ENCODE data around the gene PSME3. TPM values are rescaled to one million over a fixed set of nuclear protein-coding genes. Genes with fewer than 3 reads are reported as not detected.

Gene PSME3
- total RNA-seq, 1 experiment from 2014 or later, result 163 TPM

DNA sequence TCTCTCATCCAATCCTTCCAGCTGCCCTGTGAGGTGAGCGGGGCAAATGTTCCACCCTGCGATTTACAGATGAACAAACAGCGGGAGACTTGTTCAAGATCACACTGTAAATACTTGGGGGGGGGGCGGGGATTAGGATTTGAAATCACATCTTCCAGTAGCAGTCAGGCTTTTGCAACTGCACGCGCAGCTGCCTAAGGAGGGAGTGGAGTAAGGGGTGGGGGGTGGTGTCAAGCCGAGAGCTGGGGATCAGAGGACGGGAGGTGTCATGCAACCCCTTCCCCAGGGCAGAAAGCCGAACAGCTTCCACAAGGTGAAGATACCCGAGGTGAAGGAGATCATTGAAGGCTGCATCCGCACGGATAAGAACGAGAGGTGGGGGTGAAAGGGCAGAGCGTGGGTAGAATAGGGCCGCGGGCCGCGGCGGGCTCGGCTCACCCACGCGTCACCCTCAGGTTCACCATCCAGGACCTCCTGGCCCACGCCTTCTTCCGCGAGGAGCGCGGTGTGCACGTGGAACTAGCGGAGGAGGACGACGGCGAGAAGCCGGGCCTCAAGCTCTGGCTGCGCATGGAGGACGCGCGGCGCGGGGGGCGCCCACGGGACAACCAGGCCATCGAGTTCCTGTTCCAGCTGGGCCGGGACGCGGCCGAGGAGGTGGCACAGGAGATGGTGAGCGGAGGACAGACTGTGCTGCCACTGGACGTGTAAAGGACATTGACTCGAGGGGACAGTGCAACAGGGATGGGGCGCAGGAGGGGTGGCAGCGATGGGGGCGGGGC, 48.2 kb upstream of the PSME3 start:
- Histone ChIP-seq H3K27ac (ENCODE audit: low read depth, low read length) (no peak overlapping the region), H3K36me3 (ENCODE audit: control insufficient read depth in 1 of 2, insufficient read depth in 2 of 2, low read length in 2 of 2) (no peaks in the 10 kb centered on the region), H3K4me3 (replicated peaks in 1 of 2; ENCODE audit: low read depth in 1 of 2, low read length in 2 of 2) (no peak overlapping the region), H3K9me3 (ENCODE audit: control insufficient read depth in 1 of 2, insufficient read depth in 1 of 2, low read depth in 1 of 2, low read length in 2 of 2) (no peaks in the 10 kb centered on the region), H3K4me1 (ENCODE audit: control insufficient read depth in 1 of 2, insufficient read depth in 2 of 2, low read length in 2 of 2) (peaks cover 3 to 20% of the 10 kb centered on the region in 2 experiments; a peak in 3 of 4 replicates), H2AFZ (ENCODE audit: low read depth, low read length, poor library complexity, severe bottlenecking) (no peak overlapping the region), H3K27me3 (ENCODE audit: insufficient read depth, low read length) (no peaks in the 10 kb centered on the region), H3K4me2 (ENCODE audit: low read length) (no peak overlapping the region), H3K79me2 (ENCODE audit: insufficient read depth, low read length) (no peaks in the 10 kb centered on the region), H3K9ac (ENCODE audit: low read length) (no peak overlapping the region), H3K9me2 (ENCODE audit: insufficient read depth) (no peaks in the 10 kb centered on the region), H4K20me1 (ENCODE audit: insufficient read depth) (no peaks in the 10 kb centered on the region)
- no peak for ATAC-seq
- DNase-seq (ENCODE audit: low read depth, low spot score), result no peak
- POLR2A ChIA-PET, result no interaction called here
- TF ChIP-seq CEBPB (IDR thresholded peaks at IDR 0.05; ENCODE audit: low read depth) (no peak), FOSL1 (IDR thresholded peaks at IDR 0.05; ENCODE audit: low read depth) (no peak), TCF7L2 (IDR thresholded peaks at IDR 0.05; ENCODE audit: borderline replicate concordance, extremely low read depth, insufficient read depth, insufficient read length) (no peak)
- intact Hi-C loops (cut with micrococcal nuclease), result no loop called here
- RAD21 ChIA-PET (ENCODE audit: low non-redundant PET in 1 of 2, low total read pairs in 2 of 2, uncharacterized antibody in 2 of 2, unreplicated experiment in 2 of 2), result no interaction called here
- CTCF ChIA-PET, result interaction anchor here (1.3 kb wide), 1 partner anchor 39 kb away, joined by 3 read pairs; the partner anchor contains the start of gene BECN1
- no TSS peak for BruUV-seq (replicated peaks)

DNA sequence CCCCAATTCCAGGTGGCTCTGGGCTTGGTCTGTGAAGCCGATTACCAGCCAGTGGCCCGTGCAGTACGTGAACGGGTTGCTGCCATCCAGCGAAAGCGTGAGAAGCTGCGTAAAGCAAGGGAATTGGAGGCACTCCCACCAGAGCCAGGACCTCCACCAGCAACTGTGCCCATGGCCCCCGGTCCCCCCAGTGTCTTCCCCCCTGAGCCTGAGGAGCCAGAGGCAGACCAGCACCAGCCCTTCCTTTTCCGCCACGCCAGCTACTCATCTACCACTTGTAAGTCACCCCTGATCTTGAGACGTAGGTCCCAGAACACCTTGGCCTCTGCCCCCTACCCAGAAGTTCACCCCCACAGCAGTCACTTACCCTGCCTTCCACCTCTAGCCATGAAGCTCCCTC, 45.9 kb upstream of the PSME3 start:
- Histone ChIP-seq H3K4me1 (ENCODE audit: control insufficient read depth in 1 of 2, insufficient read depth in 2 of 2, low read length in 2 of 2) (peaks cover 3 to 19% of the 10 kb centered on the region in 2 experiments; a peak in 3 of 4 replicates), H3K4me2 (ENCODE audit: low read length) (no peak overlapping the region), H3K9ac (ENCODE audit: low read length) (no peak overlapping the region), H3K4me3 (replicated peaks in 1 of 2; ENCODE audit: low read depth in 1 of 2, low read length in 2 of 2) (no peak overlapping the region), H2AFZ (ENCODE audit: low read depth, low read length, poor library complexity, severe bottlenecking) (no peak overlapping the region), H4K20me1 (ENCODE audit: insufficient read depth) (no peaks in the 10 kb centered on the region), H3K27me3 (ENCODE audit: insufficient read depth, low read length) (no peaks in the 10 kb centered on the region), H3K36me3 (ENCODE audit: control insufficient read depth in 1 of 2, insufficient read depth in 2 of 2, low read length in 2 of 2) (no peaks in the 10 kb centered on the region), H3K9me2 (ENCODE audit: insufficient read depth) (no peaks in the 10 kb centered on the region), H3K9me3 (ENCODE audit: control insufficient read depth in 1 of 2, insufficient read depth in 1 of 2, low read depth in 1 of 2, low read length in 2 of 2) (no peaks in the 10 kb centered on the region), H3K79me2 (ENCODE audit: insufficient read depth, low read length) (no peaks in the 10 kb centered on the region), H3K27ac (ENCODE audit: low read depth, low read length) (no peak overlapping the region)
- intact Hi-C loops (cut with micrococcal nuclease), result no loop called here
- CTCF ChIA-PET, result interaction anchor here (1.2 kb wide), 1 partner anchor 24 kb away, joined by 3 read pairs; no protein-coding TSS in a partner anchor
- TF ChIP-seq, protein P1, sequence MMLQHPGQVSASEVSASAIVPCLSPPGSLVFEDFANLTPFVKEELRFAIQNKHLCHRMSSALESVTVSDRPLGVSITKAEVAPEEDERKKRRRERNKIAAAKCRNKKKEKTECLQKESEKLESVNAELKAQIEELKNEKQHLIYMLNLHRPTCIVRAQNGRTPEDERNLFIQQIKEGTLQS (IDR thresholded peaks at IDR 0.05), result no peak
- TF ChIP-seq JUND (IDR thresholded peaks at IDR 0.05) (no peak), POLR2A (IDR thresholded peaks at IDR 0.05; ENCODE audit: borderline replicate concordance, extremely low read depth, insufficient read depth, insufficient read length) (no peak), EZH2phosphoT487 (IDR thresholded peaks at IDR 0.05; ENCODE audit: borderline replicate concordance) (no peak), SRF (IDR thresholded peaks at IDR 0.05; ENCODE audit: low read depth) (no peak), SP1 (IDR thresholded peaks at IDR 0.05; ENCODE audit: low read depth) (no peak)
- TF ChIP-seq, protein P2, sequence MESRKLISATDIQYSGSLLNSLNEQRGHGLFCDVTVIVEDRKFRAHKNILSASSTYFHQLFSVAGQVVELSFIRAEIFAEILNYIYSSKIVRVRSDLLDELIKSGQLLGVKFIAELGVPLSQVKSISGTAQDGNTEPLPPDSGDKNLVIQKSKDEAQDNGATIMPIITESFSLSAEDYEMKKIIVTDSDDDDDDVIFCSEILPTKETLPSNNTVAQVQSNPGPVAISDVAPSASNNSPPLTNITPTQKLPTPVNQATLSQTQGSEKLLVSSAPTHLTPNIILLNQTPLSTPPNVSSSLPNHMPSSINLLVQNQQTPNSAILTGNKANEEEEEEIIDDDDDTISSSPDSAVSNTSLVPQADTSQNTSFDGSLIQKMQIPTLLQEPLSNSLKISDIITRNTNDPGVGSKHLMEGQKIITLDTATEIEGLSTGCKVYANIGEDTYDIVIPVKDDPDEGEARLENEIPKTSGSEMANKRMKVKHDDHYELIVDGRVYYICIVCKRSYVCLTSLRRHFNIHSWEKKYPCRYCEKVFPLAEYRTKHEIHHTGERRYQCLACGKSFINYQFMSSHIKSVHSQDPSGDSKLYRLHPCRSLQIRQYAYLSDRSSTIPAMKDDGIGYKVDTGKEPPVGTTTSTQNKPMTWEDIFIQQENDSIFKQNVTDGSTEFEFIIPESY (IDR thresholded peaks at IDR 0.05; ENCODE audit: extremely low read depth, insufficient replicate concordance, low read length), result no peak
- POLR2A ChIA-PET, result interaction anchor here (0.5 kb wide), 1 partner anchor 434 kb away, joined by 6 read pairs; no protein-coding TSS in a partner anchor
- BruUV-seq (replicated peaks), result no TSS peak
- RAD21 ChIA-PET (ENCODE audit: low non-redundant PET in 1 of 2, low total read pairs in 2 of 2, uncharacterized antibody in 2 of 2, unreplicated experiment in 2 of 2), result no interaction called here
- ATAC-seq, result no peak
- DNase-seq (ENCODE audit: low read depth, low spot score), result no peak
